AG04450 (cell line): ENCODE results near the gene P4HB. TPM values are rescaled to one million over a fixed set of nuclear protein-coding genes. Genes with fewer than 3 reads are reported as not detected.

Experiments used
- CTCF ChIA-PET: fragments of 300-600, 350-600 bp; formaldehyde crosslinking; extraction: SDS; loops from one replicate; lab custom pipeline; 2022; ENCODE audit warnings: antibody characterized with exemption, inconsistent platforms; lab: Charles Lee
- POLR2A ChIA-PET: fragments of 350-600 bp; formaldehyde crosslinking; extraction: SDS; loops from one replicate; lab custom pipeline; 2021; ENCODE audit warnings: antibody characterized with exemption, inconsistent platforms; lab: Yijun Ruan, JAX
- DNase-seq: peaks from one replicate; pipeline ENCODE4 v3.0.0-alpha.2; 2011; ENCODE audit warnings: low read depth, low spot score
- H3K27ac ChIP-seq: one replicate; pipeline ENCODE4 v1.5.1; 2012; ENCODE audit warnings: low read depth, low read length, control low read depth
- H3K27me3 ChIP-seq: one replicate; pipeline ENCODE4 v1.6.0; 2012; ENCODE audit warnings: low read length; ENCODE audit not compliant: control insufficient read depth, insufficient read depth
- H3K4me3 ChIP-seq: 2 replicates; pipeline ENCODE4 v1.5.1; 2011; ENCODE audit warnings: mild to moderate bottlenecking, low read depth, low read length, control low read depth
- H3K9me3 ChIP-seq: 2 replicates; pipeline ENCODE4 v1.5.1; 2012; ENCODE audit warnings: low read length; ENCODE audit not compliant: control insufficient read depth, insufficient read depth
- polyA plus RNA-seq: library from polyadenylated mRNA; depleted of rRNA; stranded (reverse); fragments of >200 nt; gene quantifications from 2 replicates; pipeline ENCODE4 v1.2.3, GENCODE V29; 2011
- TF ChIP-seq, protein P1 (sequence below): IDR thresholded peaks from 2 replicates; pipeline ENCODE4 v1.5.1; 2011; ENCODE audit warnings: low read depth, low read length, control low read depth, inconsistent platforms

Gene P4HB
- polyA plus RNA-seq, 1 experiment: 158 TPM

GRCh38 chr17:81906476-81907218 is 46.3 kb upstream of the P4HB start:
- H3K27me3 ChIP-seq: no peaks in the 10 kb centered on the region
- TF ChIP-seq, protein P1, sequence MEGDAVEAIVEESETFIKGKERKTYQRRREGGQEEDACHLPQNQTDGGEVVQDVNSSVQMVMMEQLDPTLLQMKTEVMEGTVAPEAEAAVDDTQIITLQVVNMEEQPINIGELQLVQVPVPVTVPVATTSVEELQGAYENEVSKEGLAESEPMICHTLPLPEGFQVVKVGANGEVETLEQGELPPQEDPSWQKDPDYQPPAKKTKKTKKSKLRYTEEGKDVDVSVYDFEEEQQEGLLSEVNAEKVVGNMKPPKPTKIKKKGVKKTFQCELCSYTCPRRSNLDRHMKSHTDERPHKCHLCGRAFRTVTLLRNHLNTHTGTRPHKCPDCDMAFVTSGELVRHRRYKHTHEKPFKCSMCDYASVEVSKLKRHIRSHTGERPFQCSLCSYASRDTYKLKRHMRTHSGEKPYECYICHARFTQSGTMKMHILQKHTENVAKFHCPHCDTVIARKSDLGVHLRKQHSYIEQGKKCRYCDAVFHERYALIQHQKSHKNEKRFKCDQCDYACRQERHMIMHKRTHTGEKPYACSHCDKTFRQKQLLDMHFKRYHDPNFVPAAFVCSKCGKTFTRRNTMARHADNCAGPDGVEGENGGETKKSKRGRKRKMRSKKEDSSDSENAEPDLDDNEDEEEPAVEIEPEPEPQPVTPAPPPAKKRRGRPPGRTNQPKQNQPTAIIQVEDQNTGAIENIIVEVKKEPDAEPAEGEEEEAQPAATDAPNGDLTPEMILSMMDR: no peak
- ChIA-PET POLR2A (no interaction called here), CTCF (no interaction called here)
- H3K27ac ChIP-seq: no peak overlapping the region
- no peak overlapping the region for H3K4me3 ChIP-seq
- DNase-seq: no peak
- H3K9me3 ChIP-seq: peaks cover 2% of the 10 kb centered on the region; the same call in 1 of the 2 replicates

DNA sequence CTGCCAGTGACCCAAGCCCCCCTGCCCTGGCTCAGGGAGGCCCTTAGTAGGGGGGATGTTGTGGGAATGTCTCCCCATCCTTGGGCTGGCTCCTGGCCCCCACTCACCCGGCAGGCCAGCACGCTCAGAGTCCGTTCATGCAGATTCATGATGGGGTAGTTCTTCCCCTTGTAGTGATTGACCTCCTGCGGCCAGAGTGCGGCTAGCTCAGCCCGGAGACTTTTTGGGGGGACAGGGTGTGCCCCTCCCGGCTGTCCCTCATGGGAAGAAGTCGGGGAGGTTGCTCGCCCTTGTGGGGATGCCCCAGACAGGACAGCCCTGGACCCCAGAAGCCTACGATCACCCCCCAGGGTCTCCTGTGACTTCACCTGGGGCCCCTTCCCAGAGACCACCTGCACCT is 45.7 kb upstream of the P4HB start:
- H3K27ac ChIP-seq: no peak overlapping the region
- H3K4me3 ChIP-seq: no peak overlapping the region
- TF ChIP-seq, protein P1: no peak
- no peak for DNase-seq
- POLR2A ChIA-PET: no interaction called here
- CTCF ChIA-PET: no interaction called here
- no peaks in the 10 kb centered on the region for H3K27me3 ChIP-seq
- H3K9me3 ChIP-seq: no peaks in the 10 kb centered on the region; the same call in 1 of the 2 replicates

GRCh38 chr17:81905424-81905875 is 45.1 kb upstream of the P4HB start:
- ChIA-PET CTCF (no interaction called here), POLR2A (no interaction called here)

GRCh38 chr17:81904600-81905423 is 44.5 kb upstream of the P4HB start:
- ChIA-PET POLR2A (no interaction called here), CTCF (no interaction called here)
- DNase-seq: no peak
- no peak overlapping the region for H3K4me3 ChIP-seq
- H3K27me3 ChIP-seq: no peaks in the 10 kb centered on the region
- TF ChIP-seq, protein P1: no peak
- H3K27ac ChIP-seq: no peak overlapping the region
- H3K9me3 ChIP-seq: no peaks in the 10 kb centered on the region; the same call in 1 of the 2 replicates

More at GRCh38 chr17:81905424-81905875, 45.1 kb upstream of the P4HB start:
- H3K27me3 ChIP-seq: no peaks in the 10 kb centered on the region
- DNase-seq: no peak
- H3K4me3 ChIP-seq: no peak overlapping the region
- H3K9me3 ChIP-seq: no peaks in the 10 kb centered on the region; the same call in 1 of the 2 replicates
- no peak overlapping the region for H3K27ac ChIP-seq
- TF ChIP-seq, protein P1: no peak
